Uterus (tissue), 2 donors: ENCODE data around the gene PTPRN2.

ENCODE experiments used
- POLR2A ChIP-seq, 2 donors: fragments of 450-650 bp; IDR thresholded peaks; one replicate each; pipeline ENCODE4 v1.6.1; 2016; ENCODE audit warnings: antibody characterized with exemption in 2 of 2, mild to moderate bottlenecking in 1 of 2, moderate library complexity in 1 of 2
- TF ChIP-seq, protein P1 (sequence below), 4 experiments: fragments of 200-600 bp in 2 of 4; fragments of 450-650 bp in 2 of 4; sonication (generic) in 2 of 4; IDR thresholded peaks; one replicate each; pipeline ENCODE4 v1.5.1; 2016 to 2019; ENCODE audit warnings: antibody characterized with exemption in 4 of 4, mild to moderate bottlenecking in 2 of 4, moderate library complexity in 1 of 4

DNA sequence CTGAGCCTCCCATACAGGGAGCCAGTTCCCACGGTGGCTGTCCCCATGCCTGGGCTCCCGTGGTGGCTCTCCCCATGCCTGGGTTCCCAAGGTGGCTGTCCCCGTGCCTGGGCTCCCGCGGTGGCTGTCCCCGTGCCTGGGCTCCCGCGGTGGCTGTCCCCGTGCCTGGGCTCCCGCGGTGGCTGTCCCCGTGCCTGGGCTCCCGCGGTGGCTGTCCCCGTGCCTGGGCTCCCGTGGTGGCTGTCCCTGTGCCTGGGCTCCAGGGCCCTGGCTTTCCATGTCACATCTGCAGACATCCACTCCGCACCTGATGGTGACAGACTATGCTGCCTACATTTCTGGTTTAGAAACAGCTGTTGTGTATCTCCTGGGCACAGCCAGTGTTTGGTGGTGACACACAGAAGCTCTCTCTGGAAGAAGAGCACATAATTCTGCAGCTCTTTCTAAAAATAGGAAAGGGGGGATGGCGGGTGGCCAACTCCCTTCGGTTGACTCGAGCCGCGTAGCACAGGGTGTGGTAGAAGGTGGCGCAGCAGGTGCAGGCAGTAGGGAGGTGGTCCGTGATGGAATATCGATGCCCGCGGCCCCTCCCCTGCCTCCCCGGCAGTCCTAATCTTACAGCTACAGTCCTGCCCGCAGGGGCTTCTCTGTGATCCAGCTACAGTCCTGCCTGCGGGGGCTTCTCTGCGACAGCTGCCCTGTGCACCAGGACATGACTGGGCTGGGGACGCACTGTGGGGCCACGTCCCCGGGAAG lies 999.6 kb downstream of the PTPRN2 start:
- TF ChIP-seq, protein P1, sequence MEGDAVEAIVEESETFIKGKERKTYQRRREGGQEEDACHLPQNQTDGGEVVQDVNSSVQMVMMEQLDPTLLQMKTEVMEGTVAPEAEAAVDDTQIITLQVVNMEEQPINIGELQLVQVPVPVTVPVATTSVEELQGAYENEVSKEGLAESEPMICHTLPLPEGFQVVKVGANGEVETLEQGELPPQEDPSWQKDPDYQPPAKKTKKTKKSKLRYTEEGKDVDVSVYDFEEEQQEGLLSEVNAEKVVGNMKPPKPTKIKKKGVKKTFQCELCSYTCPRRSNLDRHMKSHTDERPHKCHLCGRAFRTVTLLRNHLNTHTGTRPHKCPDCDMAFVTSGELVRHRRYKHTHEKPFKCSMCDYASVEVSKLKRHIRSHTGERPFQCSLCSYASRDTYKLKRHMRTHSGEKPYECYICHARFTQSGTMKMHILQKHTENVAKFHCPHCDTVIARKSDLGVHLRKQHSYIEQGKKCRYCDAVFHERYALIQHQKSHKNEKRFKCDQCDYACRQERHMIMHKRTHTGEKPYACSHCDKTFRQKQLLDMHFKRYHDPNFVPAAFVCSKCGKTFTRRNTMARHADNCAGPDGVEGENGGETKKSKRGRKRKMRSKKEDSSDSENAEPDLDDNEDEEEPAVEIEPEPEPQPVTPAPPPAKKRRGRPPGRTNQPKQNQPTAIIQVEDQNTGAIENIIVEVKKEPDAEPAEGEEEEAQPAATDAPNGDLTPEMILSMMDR (IDR thresholded peaks at IDR 0.05) = no peak
- no peak for TF ChIP-seq POLR2A (IDR thresholded peaks at IDR 0.05)
